ENCODE data around the gene SMPD2. TPM values are rescaled to one million over a fixed set of nuclear protein-coding genes. Genes with fewer than 3 reads are reported as not detected.
A peak's percentile ranks its signal among the peaks of the same experiment; 100 is the strongest.

Gene SMPD2
- total and polyA plus RNA-seq, 2 experiments from 2014 or later = 5.6 to 10.9 TPM

GRCh38 chr6:109457562-109457996 is 17.1 kb downstream of the SMPD2 start:
- peaks cover 38% of the 10 kb centered on the region for H3K4me1 Mint-ChIP-seq
- H3K27ac Mint-ChIP-seq = no peak overlapping the region
- Histone ChIP-seq H3K27me3 (ENCODE audit: insufficient read depth) (no peaks in the 10 kb centered on the region; the same call in 1 of the 2 replicates), H3K36me3 (ENCODE audit: insufficient read depth) (peaks cover 11% of the 10 kb centered on the region), H3K4me1 (ENCODE audit: insufficient read depth) (peaks cover 30% of the 10 kb centered on the region), H3K9me2 (ENCODE audit: insufficient read depth) (no peaks in the 10 kb centered on the region), H3F3A (replicated peaks; ENCODE audit: low read depth) (peaks cover 9% of the 10 kb centered on the region; the same call in 1 of the 2 replicates), H2AFZ (no peak overlapping the region), H3K4me2 (peak overlapping the region; percentile 85; the same call in 1 of the 2 replicates), H3K79me2 (replicated peaks; ENCODE audit: insufficient read depth) (no peaks in the 10 kb centered on the region), H3K27ac (ENCODE audit: low read depth) (no peak overlapping the region), H3K4me3 (no peak overlapping the region), H4K20me1 (replicated peaks; ENCODE audit: insufficient read depth) (peaks cover 8% of the 10 kb centered on the region; the same call in 1 of the 2 replicates)
- no peak for DNase-seq (ENCODE audit: low spot score)
- no peak for ATAC-seq
- peaks cover 20% of the 10 kb centered on the region for H3K36me3 Mint-ChIP-seq (ENCODE audit: low read depth)
- no peak overlapping the region; the same call in 2 of the 3 replicates for H3K4me3 Mint-ChIP-seq
- TF ChIP-seq NANOG (IDR thresholded peaks at IDR 0.05; ENCODE audit: borderline replicate concordance) (no peak), ZNF462 (CRISPR knock-in tag; IDR thresholded peaks at IDR 0.05) (0 out of 2 replicates have a peak, but pooled peaks have one; percentile 24), EZH2 (IDR thresholded peaks at IDR 0.05; ENCODE audit: low read depth, unreplicated experiment) (no peak), POLR2AphosphoS5 (IDR thresholded peaks at IDR 0.05; ENCODE audit: low read depth) (no peak), ZNF331 (CRISPR knock-in tag; IDR thresholded peaks at IDR 0.05; ENCODE audit: low read depth) (no peak), ZNF114 (CRISPR knock-in tag; IDR thresholded peaks at IDR 0.05) (no peak)
- no peaks in the 10 kb centered on the region; the same call in 2 of the 3 replicates for H3K9me3 Mint-ChIP-seq
- H3K27me3 Mint-ChIP-seq (ENCODE audit: insufficient read depth, low read depth, poor library complexity) = peaks cover 22% of the 10 kb centered on the region

All from GM23338 (cell line).